ENCODE data around the gene SLC7A1.

DNA sequence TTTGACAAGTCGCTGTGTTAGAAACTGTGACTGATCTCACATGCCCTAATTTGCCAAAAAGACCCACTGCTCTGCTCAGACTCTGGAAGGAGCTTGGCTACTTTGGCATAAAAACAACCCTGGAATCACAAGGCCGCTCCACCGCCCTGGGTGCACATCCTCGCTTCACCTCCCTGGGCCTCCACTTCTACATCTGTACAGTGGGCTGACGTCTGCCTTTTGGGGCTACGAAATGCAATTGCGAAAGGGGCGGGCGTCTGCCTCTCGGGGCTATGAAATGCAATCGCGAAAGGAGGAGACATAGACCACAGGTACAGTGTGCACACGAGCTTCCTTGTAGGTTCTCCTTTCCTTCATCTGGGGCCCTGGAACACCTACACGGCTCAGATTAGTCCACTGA is 74.2 kb downstream of the SLC7A1 start:
- TF ChIP-seq, protein P1, sequence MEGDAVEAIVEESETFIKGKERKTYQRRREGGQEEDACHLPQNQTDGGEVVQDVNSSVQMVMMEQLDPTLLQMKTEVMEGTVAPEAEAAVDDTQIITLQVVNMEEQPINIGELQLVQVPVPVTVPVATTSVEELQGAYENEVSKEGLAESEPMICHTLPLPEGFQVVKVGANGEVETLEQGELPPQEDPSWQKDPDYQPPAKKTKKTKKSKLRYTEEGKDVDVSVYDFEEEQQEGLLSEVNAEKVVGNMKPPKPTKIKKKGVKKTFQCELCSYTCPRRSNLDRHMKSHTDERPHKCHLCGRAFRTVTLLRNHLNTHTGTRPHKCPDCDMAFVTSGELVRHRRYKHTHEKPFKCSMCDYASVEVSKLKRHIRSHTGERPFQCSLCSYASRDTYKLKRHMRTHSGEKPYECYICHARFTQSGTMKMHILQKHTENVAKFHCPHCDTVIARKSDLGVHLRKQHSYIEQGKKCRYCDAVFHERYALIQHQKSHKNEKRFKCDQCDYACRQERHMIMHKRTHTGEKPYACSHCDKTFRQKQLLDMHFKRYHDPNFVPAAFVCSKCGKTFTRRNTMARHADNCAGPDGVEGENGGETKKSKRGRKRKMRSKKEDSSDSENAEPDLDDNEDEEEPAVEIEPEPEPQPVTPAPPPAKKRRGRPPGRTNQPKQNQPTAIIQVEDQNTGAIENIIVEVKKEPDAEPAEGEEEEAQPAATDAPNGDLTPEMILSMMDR (IDR thresholded peaks at IDR 0.05): no peak
- no peak for TF ChIP-seq POLR2A (IDR thresholded peaks at IDR 0.05)
